HG02852 (cell line): ENCODE results near the gene FOXD2.

Experiments used
- ATAC-seq: cut with Tn5 transposase; IDR thresholded peaks from one replicate; pipeline ENCODE4 v1.9.1; 2021; ENCODE audit warnings: mild to moderate bottlenecking, moderate library complexity; ENCODE audit not compliant: unreplicated experiment

FOXD2 gene

GRCh38 chr1:47437447-47438164 is at the start of gene FOXD2:
TSS of gene FOXD2 (plus strand) at chr1:47438044. CDS start at chr1:47438136, 92 bp downstream.
- peak; percentile 85 for ATAC-seq

GRCh38 chr1:47388891-47389238 is 49.0 kb upstream of the FOXD2 start:
- no peak for ATAC-seq

GRCh38 chr1:47389731-47390130 is 48.1 kb upstream of the FOXD2 start:
- no peak for ATAC-seq

- no peak for ATAC-seq
Observed at GRCh38 chr1:47390843-47391242, 47.0 kb upstream of the FOXD2 start.

GRCh38 chr1:47393141-47393540 is 44.7 kb upstream of the FOXD2 start:
- no peak for ATAC-seq

- no peak for ATAC-seq
Observed at GRCh38 chr1:47395433-47395832, 42.4 kb upstream of the FOXD2 start.

- no peak for ATAC-seq
Observed at GRCh38 chr1:47396671-47397196, 41.1 kb upstream of the FOXD2 start.

- peak; percentile 63 for ATAC-seq
Observed at GRCh38 chr1:47399138-47399845, 38.6 kb upstream of the FOXD2 start.

GRCh38 chr1:47399846-47400155 is 38.0 kb upstream of the FOXD2 start:
- ATAC-seq, result no peak

- ATAC-seq, result no peak
Observed at GRCh38 chr1:47401761-47402160, 36.1 kb upstream of the FOXD2 start.

GRCh38 chr1:47402591-47402990 is 35.3 kb upstream of the FOXD2 start:
- no peak for ATAC-seq

- no peak for ATAC-seq
Observed at GRCh38 chr1:47403321-47403910, 34.4 kb upstream of the FOXD2 start.

GRCh38 chr1:47405697-47406096 is 32.1 kb upstream of the FOXD2 start:
- no peak for ATAC-seq

- ATAC-seq, result no peak
Observed at GRCh38 chr1:47406966-47407365, 30.9 kb upstream of the FOXD2 start.

GRCh38 chr1:47407481-47407880 is 30.4 kb upstream of the FOXD2 start:
- ATAC-seq, result no peak

- no peak for ATAC-seq
Observed at GRCh38 chr1:47409311-47410067, 28.4 kb upstream of the FOXD2 start.

GRCh38 chr1:47410068-47410455 is 27.8 kb upstream of the FOXD2 start:
- no peak for ATAC-seq

GRCh38 chr1:47411436-47411835 is 26.4 kb upstream of the FOXD2 start:
- ATAC-seq, result no peak

GRCh38 chr1:47412437-47412836 is 25.4 kb upstream of the FOXD2 start:
- no peak for ATAC-seq

GRCh38 chr1:47415728-47416318 is 22.0 kb upstream of the FOXD2 start, which contains the start of gene FOXE3:
TSS of gene FOXE3 (plus strand) at chr1:47416285. CDS start at chr1:47416316, 31 bp downstream.
- no peak for ATAC-seq
